HG03432 (cell line): Measurements from ENCODE around the gene ELP5.

Source experiments
- ATAC-seq: cut with Tn5 transposase; IDR thresholded peaks from one replicate; pipeline ENCODE4 v1.9.1; 2021; ENCODE audit warnings: mild to moderate bottlenecking, moderate library complexity; ENCODE audit not compliant: unreplicated experiment

The ELP5 gene

GRCh38 chr17:7251661-7252175 is 297 bp upstream of the ELP5 start, which contains the start of gene CTDNEP1:
Gene CTDNEP1 (minus strand): TSS chr17:7251734. CDS start chr17:7251296, 438 bp downstream.
- ATAC-seq, result peak; percentile 78

- no peak for ATAC-seq
Observed at GRCh38 chr17:7253082-7253481, 1.1 kb downstream of the ELP5 start.

- ATAC-seq, result no peak
Observed at GRCh38 chr17:7254511-7254910, 2.5 kb downstream of the ELP5 start.

GRCh38 chr17:7256766-7257456 is 4.9 kb downstream of the ELP5 start:
- ATAC-seq, result no peak

- no peak for ATAC-seq
Observed at GRCh38 chr17:7258731-7259554, 6.9 kb downstream of the ELP5 start.

- no peak for ATAC-seq
Observed at GRCh38 chr17:7259555-7259889, 7.5 kb downstream of the ELP5 start.

- ATAC-seq, result no peak
Observed at GRCh38 chr17:7260151-7260550, 8.1 kb downstream of the ELP5 start.

- ATAC-seq, result no peak
Observed at GRCh38 chr17:7260651-7261378, 8.8 kb downstream of the ELP5 start.

GRCh38 chr17:7261379-7262191 is 9.6 kb downstream of the ELP5 start:
- no peak for ATAC-seq

GRCh38 chr17:7262192-7262934 is 10.3 kb downstream of the ELP5 start, which contains the start of gene CLDN7:
Gene CLDN7 (minus strand): TSS chr17:7262478. CDS start chr17:7262043, 435 bp downstream.
- no peak for ATAC-seq

- no peak for ATAC-seq
Observed at GRCh38 chr17:7262935-7263800, 11.2 kb downstream of the ELP5 start.

GRCh38 chr17:7263801-7264078 is 11.7 kb downstream of the ELP5 start:
- ATAC-seq, result no peak

GRCh38 chr17:7266784-7267183 is 14.8 kb downstream of the ELP5 start:
- no peak for ATAC-seq

GRCh38 chr17:7279448-7279847 is 27.4 kb downstream of the ELP5 start:
- ATAC-seq, result no peak

- peak; percentile 57 for ATAC-seq
Observed at GRCh38 chr17:7280519-7281073, 28.6 kb downstream of the ELP5 start.

GRCh38 chr17:7281074-7281952 is 29.3 kb downstream of the ELP5 start, which contains the start of gene SLC2A4:
Gene SLC2A4 (plus strand): TSS chr17:7281718. CDS start chr17:7281935, 217 bp downstream.
- ATAC-seq, result peak; percentile 74

- no peak for ATAC-seq
Observed at GRCh38 chr17:7281953-7282751, 30.1 kb downstream of the ELP5 start.
